Pons (tissue), 1 donor: ENCODE results near the gene ANKRD6.

Experiments
- DNase-seq: peaks from one replicate; pipeline ENCODE4 v3.0.0-alpha.2; 2016; ENCODE audit warnings: low spot score

ANKRD6 gene

DNA sequence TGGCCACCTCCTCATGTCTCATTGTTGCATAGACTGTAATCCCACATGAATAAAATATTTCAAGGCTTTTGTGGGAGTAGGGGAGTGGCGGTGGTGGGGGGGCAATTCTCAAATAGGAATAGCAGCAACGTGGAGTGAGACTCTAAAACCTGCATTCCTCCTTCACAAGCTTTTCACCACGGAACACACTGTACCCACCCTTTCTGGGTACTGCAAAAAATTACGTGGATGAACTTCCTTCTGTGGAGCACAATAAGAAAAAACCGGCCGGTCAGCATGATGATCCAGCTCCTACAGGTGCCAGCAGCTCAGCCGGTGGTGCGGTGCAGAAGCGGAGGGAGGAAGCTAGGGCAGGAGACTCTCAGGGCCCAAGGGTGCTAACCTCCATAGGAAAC lies 19.9 kb upstream of the ANKRD6 start:
- no peak for DNase-seq

DNA sequence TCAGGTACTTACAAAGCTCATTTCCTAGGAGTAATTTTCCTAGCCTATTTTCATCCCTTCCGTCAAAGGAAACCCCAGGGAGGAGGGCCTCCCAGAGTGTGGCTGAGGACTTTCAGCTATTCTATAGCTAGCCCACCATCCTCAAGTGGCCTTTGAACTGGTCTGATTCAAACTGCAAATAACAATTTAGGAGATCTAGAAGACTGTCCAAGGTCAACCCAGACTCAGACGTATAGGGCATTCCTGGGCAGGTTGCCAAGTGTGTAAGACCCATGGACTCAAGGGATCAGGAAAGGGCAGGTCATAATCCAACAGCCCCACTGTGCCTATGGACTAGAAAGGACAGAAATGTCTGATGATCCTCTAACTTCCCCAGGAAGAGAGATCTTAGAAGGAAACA lies 18.7 kb upstream of the ANKRD6 start:
- DNase-seq, result no peak

DNA sequence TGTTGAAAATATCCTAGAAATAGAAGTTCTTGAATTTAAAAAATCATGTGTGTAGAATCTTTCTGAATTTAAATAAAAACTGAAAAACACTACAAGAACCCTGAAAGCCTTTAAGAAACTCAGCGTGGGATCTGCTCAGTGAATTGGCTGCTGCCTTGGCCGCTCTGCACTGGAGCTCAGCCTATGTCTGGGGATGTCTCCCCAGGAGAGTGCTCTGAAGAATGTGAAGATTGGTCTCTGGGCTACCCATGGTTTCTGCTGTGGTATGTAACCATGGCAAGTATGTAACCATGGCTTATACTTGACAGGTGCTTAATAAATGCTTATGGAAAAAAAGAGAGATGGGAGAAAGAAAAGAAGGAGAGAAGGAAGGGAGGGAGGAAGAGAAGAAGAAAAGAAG lies 17.8 kb upstream of the ANKRD6 start:
- DNase-seq, result no peak

DNA sequence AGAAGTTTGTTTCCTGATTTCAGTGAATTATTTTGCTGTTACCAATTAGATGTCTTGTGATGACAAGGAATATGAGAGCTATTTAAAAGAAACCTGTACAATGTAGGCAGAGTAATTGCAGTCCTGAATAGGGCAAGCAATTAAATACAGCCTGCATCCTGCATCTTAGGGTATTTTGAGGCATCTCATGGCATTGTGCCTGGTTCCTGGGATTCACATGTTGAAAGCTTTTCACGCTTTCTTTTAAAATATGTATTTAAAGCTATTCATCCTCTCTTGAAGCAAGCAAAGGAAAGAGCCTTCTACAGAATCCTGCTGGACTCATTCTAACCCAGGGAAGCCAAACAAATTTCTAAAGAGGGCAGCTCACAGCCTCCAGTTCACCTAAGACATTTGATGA lies 16.2 kb upstream of the ANKRD6 start:
- DNase-seq, result no peak

DNA sequence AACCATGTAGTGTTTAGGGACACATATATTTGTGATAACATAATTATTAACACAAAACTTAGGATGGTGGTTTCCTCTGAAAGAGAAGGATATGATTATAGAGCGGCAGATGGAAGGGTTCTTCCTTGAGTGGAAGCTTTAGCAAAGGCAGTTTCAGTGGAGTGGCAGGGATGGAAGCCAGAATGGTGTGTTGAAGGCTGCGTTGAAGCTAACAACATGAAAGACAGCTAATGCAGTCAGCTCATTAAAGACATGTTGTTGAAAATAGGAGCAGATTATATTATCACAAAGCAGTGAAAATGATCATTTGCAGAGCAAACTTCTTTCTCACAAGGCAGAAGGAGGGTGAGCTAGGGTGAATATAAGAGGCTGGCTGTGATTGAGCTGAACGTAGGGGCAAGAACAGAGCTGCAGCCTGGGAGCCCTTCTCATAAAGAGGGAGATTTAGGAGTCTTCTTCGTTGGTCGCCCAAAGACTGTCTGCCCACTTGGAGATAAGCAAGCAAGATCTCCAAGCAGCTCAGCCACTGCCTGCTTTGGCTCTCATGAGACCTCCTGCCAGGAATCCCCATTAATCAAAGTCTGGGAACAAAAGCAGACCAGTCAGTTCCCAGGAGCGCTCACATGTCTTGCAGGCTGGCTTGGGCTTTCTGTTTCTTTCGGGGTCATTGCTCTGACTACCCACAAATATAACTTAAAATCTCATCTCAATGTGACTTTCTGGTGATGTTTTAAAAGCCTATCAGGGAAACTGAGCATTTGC lies 2.6 kb upstream of the ANKRD6 start:
- DNase-seq, result no peak

DNA sequence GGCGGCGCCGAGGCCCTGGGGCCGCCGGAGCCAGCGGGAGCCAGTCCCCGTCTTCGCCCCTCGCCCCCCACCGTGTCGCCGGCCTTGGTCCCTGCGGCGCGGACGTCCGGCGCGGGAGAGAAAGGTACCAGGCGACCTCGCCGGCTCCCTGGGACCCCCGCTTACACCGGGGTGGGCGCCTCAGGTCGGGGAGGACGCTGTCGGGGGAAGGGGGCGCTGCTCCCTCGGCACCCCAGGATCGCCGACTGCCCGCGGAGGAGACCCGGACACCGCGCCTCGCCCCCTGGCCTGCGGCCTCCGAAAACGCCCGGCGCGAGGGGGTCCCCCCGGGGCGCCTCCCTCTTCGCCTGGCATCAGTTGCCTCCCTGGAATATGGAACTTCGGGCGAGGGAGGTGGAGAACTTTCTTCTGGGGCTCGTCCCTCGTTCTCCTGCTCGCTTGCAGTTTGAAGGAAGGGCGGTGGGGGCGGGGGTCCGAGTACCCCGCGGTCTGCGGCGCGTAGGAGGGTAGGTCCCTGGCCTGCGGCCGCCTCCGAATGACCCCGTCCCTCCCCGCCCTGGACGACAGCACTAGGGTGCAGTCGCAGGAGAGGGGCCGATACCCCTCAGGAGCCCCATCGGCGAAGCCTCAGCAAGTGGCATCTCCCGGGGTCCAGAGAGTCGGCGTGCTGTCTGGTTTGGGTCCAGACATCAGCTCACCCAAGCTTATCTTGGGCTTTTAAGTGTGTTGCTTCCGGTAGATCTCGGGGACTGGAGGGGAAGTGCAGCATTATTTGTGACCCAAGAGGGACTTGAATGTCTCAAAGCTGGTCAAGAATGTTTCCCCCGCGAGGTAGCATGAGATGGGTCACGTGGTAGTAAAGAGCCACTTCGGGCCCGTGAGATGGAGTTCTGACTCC lies 549 bp downstream of the ANKRD6 start:
- DNase-seq, result peak; percentile 28

DNA sequence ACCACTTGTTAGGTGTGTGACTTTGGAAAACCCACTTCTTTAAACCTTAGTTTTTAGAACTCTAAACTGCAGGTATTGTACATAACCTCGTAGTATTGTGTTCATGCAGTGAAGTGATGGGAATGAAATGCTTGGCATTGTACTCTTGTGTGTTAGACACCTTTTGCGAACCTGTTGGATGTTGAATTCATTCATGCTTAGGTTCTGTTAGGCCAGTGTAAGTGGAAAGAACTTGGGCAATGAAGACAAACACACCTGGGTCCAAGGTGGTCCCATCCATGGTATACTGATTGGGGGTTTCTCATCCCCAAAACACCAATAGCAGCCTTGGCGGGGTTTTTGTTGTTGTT lies 1.2 kb downstream of the ANKRD6 start:
- no peak for DNase-seq

DNA sequence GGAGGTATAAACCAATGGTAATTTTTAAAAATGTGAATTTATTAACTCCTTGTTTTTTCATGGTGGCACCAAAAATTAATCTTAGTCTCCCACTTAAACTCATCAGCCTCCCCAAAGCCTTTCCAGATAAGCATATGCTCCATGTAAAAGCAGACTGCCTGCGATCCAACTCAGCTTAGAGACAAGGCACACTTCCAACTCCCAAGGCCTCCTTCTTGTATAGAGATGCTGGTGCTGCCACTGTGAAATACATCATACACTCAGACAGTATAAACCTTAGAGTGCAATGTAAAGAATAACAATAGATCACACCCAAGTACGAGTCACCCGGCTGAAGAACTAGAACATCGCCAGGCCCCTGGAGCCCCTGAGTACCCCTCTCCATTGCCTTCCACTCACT lies 2.0 kb downstream of the ANKRD6 start:
- no peak for DNase-seq

DNA sequence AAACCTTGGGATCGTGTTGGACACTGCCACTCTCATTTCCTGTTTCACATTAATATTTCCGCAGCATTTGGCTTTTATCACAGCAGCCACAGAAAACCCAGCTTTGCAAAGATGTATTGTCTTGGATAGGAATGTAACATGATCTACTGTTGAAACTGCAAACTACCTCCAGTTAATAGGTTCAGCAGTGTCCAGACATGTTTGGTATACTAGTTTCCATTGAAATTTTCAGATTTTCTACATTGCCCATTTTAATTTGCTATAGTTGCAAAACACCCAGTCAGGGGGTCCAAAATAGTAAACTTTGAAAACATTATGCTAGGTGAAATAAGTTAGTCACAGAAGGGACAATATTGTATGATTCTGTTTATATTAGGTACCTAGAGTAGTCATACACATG lies 3.3 kb downstream of the ANKRD6 start:
- DNase-seq, result no peak

DNA sequence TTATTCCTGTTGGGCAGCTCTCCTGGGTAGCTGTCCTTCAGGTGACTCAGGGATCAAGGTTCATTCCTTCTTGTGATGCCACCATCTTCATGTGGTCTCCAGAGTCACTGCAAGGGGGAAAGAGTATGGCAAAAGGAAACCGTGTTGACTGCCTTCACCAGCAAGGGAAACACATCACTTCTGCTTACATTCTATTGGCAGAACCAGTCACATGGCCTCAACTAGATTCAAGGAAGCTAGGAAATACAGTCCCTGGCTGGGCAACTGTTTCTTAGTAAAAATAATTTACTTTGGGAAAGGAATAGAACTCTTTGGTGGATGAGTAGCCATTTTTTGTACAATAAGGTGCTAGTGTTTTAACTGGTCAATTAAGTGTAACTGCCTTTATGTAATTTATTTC lies 5.3 kb downstream of the ANKRD6 start:
- no peak for DNase-seq

DNA sequence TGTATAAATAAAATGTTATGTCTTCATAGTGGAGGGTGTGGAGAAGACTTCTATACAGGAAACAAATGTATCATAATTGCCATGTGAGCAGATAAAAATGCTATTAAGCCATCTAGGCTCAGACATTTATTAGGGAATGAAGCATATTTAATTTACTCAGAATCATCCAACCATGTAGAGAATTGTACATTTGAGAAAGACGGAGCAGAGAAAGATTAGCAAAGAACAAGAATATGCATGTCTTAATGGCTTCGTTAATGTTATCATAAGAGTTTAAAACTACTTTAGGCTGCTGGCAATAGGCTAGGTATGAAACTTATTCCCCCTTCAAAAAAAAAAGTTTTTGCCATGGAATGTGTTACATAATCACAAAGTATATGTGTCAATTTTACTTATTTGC lies 6.1 kb downstream of the ANKRD6 start:
- DNase-seq, result no peak

DNA sequence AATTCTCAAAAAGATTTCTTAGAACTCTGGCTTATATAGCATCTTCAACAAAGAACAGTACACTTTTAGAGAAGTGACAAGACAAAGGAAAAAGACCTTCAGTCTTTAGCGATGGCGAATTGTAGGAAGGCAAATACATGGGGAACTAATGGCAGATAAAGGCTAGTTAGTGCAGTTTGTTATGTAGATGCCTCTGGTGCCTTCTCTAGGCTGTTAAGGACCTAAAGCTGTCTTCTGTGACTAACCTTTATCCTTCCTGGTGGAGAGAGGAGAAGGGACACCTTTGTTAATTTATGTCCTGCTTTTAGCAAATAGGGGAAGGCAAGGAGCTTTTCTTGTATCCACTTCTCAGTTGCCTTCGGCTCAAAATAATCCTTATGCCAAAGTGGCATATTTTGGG lies 7.2 kb downstream of the ANKRD6 start:
- DNase-seq, result no peak

DNA sequence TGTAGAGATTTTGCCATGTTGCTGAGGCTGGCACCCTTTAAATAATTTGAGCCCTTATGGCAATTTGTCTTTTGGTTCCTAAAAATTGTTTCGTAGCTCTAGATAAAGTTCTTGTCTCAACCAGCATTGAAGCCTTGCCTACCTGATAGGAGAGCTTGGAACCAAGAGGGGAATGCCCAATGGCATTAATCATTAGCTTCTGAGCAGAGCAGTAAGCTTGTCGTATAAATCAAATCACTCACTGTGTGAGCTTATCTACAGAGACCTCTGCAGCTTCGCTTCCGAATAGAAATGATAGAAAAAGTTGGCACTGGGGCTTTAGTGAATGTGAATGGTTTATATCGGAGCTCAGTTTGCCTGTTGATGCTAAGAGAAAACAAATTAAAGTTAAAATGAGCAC lies 10.7 kb downstream of the ANKRD6 start:
- no peak for DNase-seq

DNA sequence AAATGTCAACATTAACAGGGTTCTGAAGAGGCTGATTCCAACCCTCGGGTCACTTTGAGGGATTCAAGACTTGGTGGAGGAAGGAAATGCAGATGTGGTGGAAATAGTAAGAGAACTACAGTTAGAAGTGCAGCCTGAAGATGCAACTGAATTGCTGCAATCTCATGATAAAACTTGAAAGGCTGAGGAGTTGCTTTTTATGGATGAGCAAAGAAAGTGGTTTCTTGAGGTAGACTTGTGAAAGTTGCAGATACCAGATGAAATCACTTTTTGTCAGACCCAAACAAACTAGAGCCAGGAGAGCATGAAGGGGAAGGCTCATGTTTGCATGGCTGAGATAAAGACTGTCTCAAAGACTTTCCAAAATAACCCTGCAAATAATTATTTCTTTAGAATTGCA lies 16.2 kb downstream of the ANKRD6 start:
- no peak for DNase-seq

DNA sequence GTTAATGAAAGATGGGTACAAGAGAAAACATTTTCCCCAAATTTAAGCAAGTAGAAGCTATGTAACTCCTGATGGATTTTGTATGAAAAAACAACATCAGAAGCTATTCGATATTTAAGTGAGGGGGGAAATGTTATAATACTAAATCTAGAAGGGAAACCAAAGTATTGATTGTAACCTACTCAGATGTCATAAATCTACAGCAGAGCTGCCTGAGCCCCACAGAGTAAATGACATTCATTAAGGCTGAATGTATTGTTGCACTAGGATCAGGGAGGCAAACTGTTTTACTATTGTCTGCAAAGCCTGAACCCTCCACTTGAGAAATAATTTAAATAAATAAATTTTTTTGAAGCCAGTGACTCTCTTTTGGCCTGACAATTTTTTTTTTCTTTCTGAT lies 19.3 kb downstream of the ANKRD6 start:
- no peak for DNase-seq

DNA sequence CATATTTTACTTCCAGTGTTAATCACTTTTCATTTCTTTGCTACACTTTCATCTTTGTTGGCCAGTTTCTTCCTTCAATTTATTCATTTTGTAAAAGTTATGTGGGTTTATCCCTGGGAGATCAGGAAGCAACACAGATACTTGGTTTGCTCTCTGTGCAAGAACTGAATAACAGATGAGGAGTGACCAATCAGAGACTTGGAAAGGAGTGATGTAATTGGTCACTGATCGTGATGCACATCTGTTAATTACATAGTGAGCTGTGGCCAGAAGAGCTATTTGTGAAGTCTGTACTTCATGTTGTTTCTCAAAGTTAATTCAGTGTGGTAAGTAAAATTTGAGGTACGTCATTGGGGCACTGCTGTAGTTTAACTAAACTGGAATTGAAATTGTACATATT lies 21.3 kb downstream of the ANKRD6 start:
- no peak for DNase-seq

DNA sequence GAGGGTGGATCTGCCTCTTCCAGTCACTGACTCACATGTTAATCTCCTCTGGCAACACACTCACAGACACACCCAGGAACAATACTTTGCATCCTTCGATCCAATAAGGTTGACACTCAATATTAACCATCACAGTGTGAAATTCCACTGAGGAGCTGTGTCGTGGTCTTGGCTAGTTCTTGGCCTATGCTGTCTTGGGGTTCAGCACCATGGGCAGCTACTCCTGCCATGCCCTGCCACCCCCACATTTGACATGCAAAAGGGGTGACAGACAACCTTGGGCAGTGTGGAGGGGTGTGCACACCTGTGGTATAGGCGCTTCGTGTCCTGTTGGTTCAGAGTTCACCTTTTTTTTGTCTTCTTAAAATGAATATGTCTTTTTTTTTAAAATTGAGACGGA lies 25.8 kb downstream of the ANKRD6 start:
- DNase-seq, result no peak

DNA sequence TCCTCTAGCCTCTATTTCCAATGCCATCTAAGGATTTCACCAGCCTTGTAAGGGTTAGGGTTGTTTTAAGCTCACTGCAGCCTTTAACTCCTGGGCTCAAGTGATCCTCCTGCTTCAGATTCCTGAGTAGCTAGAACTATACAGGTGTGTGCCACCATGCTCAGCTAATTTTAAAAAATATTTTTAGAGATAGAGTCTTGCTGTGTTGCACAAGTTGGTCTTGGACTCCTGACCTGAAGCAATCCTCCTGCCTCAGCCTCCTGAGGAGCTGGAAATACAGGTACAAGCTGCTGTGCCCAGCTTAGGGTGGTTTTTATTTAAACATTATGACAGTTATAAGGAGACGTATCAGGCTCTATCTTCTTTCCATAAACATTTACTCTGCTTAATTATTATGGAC lies 26.5 kb downstream of the ANKRD6 start:
- no peak for DNase-seq

DNA sequence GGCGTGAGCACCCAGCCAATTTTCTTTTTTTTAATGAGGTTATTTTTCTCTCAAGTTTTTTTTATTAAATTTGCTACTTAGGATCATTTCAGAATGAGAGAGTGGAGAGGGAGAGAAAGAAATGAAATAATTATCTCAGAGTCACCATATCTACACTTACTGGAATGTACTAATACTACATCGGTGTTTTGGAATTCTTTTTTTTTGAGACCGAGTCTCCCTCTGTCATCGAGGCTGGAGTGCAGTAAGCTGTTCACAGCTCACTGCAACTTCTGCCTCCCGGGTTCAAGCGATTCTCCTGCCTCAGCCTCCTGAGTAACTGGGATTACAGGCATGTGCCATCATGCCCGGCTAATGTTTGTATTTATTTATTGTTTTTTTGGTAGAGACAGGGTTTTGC lies 27.8 kb downstream of the ANKRD6 start:
- DNase-seq, result no peak

DNA sequence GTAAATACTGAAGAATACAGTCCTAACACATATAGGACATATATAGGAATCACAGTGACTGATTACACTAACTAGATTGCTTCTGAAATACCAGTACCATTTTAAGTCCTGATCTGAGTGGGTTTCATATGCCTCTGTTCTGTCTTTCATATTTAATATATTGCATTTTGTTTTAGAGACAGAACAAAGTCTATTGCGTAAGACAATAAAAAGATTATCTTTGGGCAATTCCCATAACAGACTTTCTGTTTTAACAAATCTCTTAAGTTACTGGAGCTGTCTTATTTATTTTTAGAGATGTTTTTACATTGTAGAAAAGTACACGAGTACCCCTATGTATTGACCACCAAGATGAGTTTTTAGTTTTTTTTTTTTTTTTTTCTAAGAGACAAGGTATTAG lies 29.6 kb downstream of the ANKRD6 start:
- no peak for DNase-seq

DNA sequence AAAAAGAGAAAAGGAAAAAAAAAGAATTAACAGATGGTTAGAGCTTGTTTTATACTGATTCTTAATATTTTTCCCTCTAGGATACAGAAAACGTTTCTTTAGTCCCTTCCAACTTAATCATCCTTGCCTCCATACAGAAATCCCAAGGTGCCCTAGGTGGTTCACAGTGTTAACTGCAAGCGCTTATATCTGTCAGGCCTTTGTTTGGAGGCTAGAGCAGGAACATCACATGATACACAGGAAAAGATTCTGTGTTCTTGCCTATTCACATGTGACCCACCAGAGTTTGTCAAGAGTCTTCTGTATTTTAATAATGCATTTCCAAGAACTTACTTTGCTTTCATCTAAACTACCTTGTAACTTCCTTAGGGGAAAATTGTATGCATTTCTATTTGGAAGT lies 31.3 kb downstream of the ANKRD6 start:
- DNase-seq, result no peak

DNA sequence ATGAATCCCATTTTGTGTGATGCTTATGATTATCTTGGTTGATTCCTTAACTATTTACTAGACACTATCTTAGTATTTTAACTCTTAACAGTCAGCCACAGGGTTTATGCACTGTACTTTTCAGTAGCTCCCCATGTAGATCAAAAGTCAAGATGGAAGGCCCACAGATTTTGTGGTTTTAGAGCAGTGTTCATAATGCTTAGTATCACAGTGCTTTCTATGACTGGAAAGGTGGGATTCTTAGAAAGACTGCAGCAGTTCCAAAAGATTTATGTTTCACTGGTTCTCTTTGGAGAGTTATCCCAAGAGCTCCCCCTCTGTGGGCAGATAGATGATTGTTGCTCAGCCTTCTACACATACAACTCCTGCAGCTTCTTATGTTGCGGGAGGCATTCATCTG lies 34.5 kb downstream of the ANKRD6 start:
- no peak for DNase-seq

DNA sequence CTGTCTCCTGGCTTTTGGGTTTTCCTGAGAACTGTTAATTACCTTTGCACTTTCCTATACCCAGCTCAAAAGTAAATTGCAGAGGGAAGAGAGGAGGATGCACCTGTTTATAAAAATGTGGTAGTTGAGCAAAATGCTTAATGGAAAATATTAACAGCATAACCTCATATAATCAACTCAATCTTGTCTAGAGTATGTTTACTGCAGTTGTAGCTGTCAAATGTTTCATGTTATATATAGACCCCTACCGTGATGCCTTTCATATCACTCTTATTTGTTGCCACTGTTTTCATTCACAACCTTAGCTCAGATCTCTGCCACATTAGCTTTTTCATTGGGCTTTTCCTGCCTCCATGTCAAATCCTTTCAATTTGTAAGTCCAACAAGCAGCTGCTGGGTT lies 36.0 kb downstream of the ANKRD6 start:
- DNase-seq, result no peak
